SU-DHL-6 (cell line): ENCODE measurements around the gene WDR5B.

Experiments used
- CTCF ChIP-seq: fragments of 200-600 bp; sonication (generic); IDR thresholded peaks from one replicate; pipeline ENCODE4 v1.5.1; 2017; ENCODE audit warnings: antibody characterized with exemption, mild to moderate bottlenecking, low read length, moderate library complexity; ENCODE audit not compliant: insufficient read depth, poor library complexity, severe bottlenecking
- EZH2phosphoT487 ChIP-seq: fragments of 200-600 bp; sonication (generic), shearing (Covaris generic); conservative IDR thresholded peaks from 2 replicates; pipeline ENCODE4 v1.6.1; 2018; ENCODE audit warnings: mild to moderate bottlenecking, antibody characterized with exemption, low read length, moderate library complexity, mixed read lengths

- no peak for TF ChIP-seq CTCF
- TF ChIP-seq EZH2phosphoT487: no peak
Measured at GRCh38 chr3:122464659-122465058, 48.8 kb upstream of the WDR5B start.
